ENCODE data around the gene KLHL18.
"Not testable (repeated sequence)": the region's sequence is repeated elsewhere in the genome, so short reads cannot be mapped to it uniquely, and the experiment has no call there.

KLHL18 gene

GRCh38 chr3:47365213-47366153, 82.7 kb downstream of the KLHL18 start:
- DNase-seq, result no peak

DNA sequence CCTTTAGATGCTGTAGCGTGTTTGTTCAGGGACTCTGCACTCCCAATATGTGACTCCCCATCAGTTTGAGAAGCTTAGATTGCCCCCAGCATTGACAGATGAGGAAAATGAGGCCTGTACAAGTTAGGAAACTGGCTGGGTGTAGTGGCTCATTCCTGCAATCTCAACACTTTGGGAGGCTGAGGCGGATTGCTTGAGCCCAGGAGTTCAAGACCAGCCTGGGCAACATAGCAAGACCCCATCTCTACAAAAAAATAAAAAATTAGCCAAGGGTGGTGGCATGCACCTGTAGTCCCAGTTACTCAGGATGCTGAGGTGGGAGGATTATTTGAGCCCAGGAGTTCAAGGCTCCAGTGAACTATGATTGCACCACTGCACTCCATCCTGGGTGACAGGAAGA, 84.1 kb downstream of the KLHL18 start:
- DNase-seq, result no peak

GRCh38 chr3:47367631-47368030, 84.9 kb downstream of the KLHL18 start:
- DNase-seq, result no peak

DNA sequence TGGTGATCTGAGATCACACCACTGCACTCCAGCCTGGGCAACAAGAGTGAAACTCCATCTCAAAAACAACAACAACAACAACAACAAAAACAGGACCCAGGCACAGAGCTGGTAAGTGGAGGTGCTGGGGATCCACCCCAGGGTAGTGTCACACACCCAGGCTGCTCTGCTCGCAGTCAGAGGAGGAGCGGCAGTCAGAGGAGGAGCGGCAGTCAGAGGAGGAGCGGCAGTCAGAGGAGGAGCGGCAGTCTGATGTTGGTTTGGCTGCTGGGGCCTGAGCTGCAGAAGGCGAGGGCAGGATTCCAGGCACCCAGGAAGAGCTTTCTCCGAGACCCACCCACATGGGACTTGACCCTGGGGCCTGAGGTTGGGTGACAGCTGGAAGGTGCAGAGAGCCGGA, 87.3 kb downstream of the KLHL18 start:
- DNase-seq, result not testable (repeated sequence)

GRCh38 chr3:47370887-47371697, 88.3 kb downstream of the KLHL18 start:
- peak in 2 of 5 donors; percentile 11 to 25 for DNase-seq

DNA sequence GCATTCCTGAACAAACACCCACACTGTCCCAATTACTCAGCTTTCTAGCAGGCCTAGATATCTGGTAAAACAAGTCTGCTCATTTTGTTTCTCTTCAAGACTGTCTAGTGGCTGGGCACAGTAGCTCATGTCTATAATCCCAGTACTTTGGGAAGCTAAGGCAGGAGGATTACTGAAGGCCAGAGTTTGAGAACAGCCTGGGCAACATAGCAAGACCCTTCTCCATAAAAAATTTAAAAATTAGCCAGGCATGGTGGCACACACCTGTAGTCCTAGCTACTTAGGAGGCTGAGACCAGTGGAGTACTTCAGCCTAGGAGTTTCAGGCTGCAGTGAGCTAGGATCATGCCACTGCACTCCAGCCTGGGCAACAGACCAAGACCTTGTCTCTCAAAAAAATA, 91.8 kb downstream of the KLHL18 start:
- no peak for DNase-seq

GRCh38 chr3:47376393-47376792, 93.6 kb downstream of the KLHL18 start:
- DNase-seq, result no peak

DNA sequence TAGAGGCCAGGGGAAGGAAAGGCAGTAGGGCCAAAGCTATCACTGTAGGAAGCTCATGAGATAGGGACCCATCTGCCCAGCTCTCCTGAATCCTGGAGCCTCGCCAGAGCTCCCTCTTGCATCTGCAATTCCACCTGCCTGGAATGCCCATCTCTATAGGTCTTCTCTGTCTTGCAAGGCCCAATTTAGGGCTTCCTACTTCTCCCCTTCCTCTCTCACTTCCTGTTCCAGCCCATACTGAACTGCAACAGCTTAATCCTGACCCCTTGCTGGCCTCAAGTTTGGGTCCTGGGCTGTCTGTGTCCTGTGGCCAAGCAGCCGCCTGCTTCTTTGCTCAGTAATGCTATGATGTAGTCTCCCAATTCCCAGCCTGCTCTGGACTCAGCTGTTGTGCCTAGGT, 94.4 kb downstream of the KLHL18 start:
- DNase-seq, result no peak

DNA sequence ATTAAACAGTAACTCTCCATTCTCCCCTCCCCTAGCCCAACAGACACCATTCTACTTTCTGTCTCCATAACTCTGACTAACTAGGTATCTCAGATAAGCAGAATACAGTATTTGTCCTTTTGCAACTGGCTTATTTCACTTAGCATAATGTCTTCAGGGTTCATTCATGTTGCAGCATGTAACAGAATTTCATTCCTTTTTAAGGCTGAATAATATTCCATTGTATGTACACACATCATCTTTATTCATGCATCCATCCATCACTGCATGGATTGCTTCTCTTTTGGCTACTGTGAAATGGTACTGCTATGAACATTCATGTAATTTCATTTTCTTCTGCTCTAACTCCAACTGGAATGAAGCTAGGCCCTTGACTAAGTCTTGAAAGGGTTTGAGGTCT, 96.1 kb downstream of the KLHL18 start:
- DNase-seq, result no peak

GRCh38 chr3:47379411-47379899, 96.7 kb downstream of the KLHL18 start:
- DNase-seq, result no peak

DNA sequence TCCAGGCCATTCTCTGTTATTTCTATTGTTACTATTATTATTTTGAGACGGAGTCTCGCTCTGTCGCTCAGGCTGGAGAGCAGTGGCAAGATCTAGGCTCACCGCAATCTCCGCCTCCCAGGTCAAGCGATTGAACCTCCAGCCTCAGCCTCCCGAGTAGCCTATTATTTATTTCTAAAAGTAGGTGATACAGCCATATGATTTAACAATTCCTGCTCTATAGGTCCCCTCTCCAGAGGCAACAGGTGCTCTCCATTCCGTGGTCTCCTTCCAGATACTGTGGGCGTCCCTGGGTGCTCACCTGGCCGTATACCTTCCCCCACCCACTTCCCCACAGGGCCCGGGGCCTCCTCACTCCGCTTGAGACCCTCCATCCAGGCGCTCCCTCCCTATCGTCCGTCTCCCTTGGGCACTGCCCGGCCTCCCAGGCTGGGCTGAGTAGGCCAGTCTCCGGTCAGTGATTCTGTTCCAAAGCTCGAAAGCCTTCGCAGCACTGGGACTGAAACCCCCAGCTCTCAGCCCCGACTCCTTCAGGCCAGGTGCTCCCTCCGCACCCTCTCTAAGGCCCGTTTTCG, 97.4 kb downstream of the KLHL18 start:
- DNase-seq, result no peak

GRCh38 chr3:47380601-47381316, 98.0 kb downstream of the KLHL18 start, which contains the start of gene PTPN23:
TSS of gene PTPN23 (plus strand) at chr3:47381021. CDS start at chr3:47381097, 76 bp downstream.
- DNase-seq, result peak; percentile 97 to 99 (median 98)

DNA sequence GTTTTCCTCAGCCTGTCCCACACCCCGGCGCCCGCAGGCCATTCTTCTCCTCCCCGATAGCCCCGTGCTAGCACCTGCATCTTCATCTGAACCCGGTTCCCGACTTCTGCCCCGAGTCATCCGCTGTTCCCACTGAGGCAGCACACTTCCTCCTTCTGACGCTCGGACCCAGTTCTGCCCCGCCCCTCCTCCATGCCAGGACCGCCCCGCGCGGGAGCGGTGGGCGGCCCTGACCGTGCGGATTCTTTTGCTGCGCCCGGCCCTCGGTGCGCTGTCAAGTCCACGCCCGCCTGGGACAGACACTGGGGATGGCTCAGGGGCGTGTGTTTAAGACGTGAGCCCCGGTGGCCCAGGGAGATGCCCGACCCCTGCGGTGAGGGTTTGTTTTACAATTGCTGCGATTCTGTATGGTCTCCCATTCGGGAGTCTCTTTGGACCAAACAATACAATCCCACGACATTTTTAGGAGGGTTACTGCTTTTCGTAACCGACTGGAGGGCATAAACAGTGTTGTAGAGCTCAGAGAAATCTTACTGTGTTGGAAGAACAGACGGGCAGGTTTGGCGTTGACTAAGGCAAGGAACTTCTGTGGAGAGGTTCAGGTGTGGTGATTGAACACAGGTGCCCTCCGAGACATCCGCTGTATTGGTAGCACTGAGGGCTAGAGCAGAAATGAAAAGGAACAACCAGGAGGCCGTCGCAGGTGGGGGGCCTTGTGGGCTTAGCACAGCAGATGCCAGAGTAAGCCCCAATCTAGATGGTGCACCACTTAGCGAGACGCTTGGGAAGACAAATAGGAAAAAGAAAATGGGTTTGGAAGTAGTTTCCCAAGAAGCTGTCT, 98.8 kb downstream of the KLHL18 start:
- peak; percentile 36 to 87 (median 47) for DNase-seq

GRCh38 chr3:47384425-47384824, 101.7 kb downstream of the KLHL18 start:
- no peak for DNase-seq

DNA sequence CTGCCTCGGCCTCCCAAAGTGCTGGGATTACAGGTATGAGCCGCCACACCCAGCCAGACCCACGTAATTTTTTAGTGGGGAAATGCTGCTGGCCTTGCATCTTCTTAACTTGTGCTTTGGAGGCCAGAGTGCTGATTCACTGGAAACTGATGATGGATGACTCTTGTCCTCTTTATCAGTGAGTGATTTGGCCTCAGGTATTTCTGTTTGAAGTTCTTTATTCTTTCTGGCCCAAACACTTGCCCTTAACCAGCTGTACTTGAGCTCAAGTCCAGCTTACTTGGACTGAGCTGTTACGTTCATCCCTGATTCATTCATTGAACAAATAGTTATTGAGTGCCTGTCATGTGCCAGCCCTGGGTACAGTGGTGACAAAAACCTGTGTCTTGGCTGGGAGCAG, 102.3 kb downstream of the KLHL18 start:
- no peak for DNase-seq

DNA sequence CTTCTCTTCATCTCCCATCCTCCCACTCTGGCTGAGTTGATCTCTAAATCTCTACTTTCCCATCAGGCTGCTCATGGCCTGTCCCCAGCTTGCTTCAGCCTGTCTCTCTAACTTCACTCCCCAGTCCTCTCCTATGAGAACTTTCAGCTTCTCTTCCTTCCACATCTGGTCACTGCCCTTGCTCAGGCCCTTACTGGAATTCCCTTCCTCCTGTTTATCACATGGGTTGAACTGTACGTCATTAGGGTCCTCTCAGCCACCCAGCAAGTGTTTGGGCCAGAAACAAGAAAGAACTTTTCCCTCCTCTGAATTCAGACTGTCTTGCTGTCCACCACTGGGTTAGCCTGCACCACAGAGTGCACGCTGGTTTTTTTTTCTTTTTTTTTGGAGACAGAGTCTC, 103.1 kb downstream of the KLHL18 start:
- no peak for DNase-seq

DNA sequence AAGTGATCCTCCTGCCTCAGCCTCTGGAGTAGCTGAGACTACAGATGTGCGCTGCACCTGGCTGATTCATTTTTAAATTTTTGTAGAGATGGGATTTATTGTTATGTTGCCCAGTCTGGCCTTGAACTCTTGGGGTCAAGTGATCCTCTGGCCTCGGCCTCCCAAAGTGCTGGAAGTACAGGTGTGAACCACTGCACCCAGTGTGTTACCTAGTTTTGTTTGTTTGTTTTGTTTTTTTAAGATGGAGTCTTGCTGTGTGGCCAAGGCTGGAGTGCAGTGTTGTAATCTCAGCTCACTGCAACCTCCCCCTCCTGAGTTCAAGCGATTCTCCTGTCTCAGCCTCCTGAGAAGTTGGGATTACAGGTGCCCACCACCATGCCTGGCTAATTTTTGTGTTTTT, 110.2 kb downstream of the KLHL18 start:
- DNase-seq, result no peak

- no peak for DNase-seq
Observed at GRCh38 chr3:47394140-47394870, 111.6 kb downstream of the KLHL18 start.

DNA sequence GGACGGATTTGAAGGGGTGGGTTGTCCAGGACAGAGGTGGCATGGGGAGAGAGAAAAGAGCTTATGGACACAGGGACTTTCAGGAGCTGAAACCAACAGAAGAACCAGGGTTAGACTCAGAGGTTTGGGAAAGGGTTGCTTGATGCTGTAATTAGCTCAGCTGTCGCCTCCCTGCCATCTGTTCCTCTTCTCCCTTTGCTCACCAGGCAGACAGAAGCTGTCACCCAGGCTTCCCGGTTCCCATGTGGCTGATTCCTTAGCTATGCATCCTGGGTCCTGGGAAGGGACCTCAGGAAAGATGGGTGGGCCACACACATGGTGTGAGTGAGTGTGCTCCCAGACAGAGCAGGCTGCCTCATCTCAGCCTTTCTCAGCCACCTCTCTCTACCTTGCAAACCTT, 112.1 kb downstream of the KLHL18 start:
- DNase-seq, result no peak
